WTC11 (cell line): ENCODE measurements around the gene FCRL5. TPM values are rescaled to one million over a fixed set of nuclear protein-coding genes. Genes with fewer than 3 reads are reported as not detected.
A peak's percentile ranks its signal among the peaks of the same experiment; 100 is the strongest.

ENCODE experiments used
- ATAC-seq: fragments of 200-7000 bp; cut with Tn5 transposase; 2 replicates; pipeline ENCODE4 v1.10.0; 2021; ENCODE audit warnings: mild to moderate bottlenecking, moderate library complexity
- CTCF ChIA-PET: fragments of 300-600 bp; sonication (Branson Sonifier 250); formaldehyde crosslinking; loops from one replicate; lab custom pipeline; 2021; ENCODE audit warnings: antibody characterized with exemption; lab: Charles Lee
- POLR2A ChIA-PET: fragments of 350-600 bp; sonication (Branson Sonifier 250); formaldehyde crosslinking; loops from one replicate; lab custom pipeline; 2021; ENCODE audit warnings: antibody characterized with exemption; lab: Charles Lee
- DNase-seq: peaks from one replicate; pipeline ENCODE4 v3.0.0; 2021; ENCODE audit warnings: low spot score
- H3K27ac Mint-ChIP-seq: 2 replicates; pipeline ENCODE4 v1.8.0; 2021; ENCODE audit warnings: mixed read lengths
- H3K27me3 Mint-ChIP-seq: 2 replicates; pipeline ENCODE4 v1.8.0; 2021; ENCODE audit warnings: low read depth, mild to moderate bottlenecking, moderate library complexity, mixed read lengths
- H3K36me3 Mint-ChIP-seq: 2 replicates; pipeline ENCODE4 v1.8.0; 2021; ENCODE audit warnings: mixed read lengths
- H3K4me1 Mint-ChIP-seq: 2 replicates; pipeline ENCODE4 v1.8.0; 2022; ENCODE audit warnings: mixed read lengths
- H3K4me3 Mint-ChIP-seq: 2 replicates; pipeline ENCODE4 v1.8.0; 2021; ENCODE audit warnings: mild to moderate bottlenecking, moderate library complexity, mixed read lengths
- H3K9me3 Mint-ChIP-seq: 2 replicates; pipeline ENCODE4 v1.8.0; 2021; ENCODE audit warnings: mixed read lengths
- AR ChIP-seq: fragments of 250-450 bp; sonication (Bioruptor Pico); IDR thresholded peaks from 2 replicates; pipeline ENCODE4 v1.9.0; 2021; ENCODE audit warnings: mild to moderate bottlenecking
- CBFB ChIP-seq: sonication (generic); formaldehyde crosslinking; IDR thresholded peaks from 2 replicates; pipeline ENCODE4 v1.8.1; 2022; ENCODE audit warnings: mild to moderate bottlenecking, low read depth, missing genetic modification reagents
- CREM ChIP-seq: sonication (generic); formaldehyde crosslinking; IDR thresholded peaks from 2 replicates; pipeline ENCODE4 v1.8.1; 2022; ENCODE audit warnings: mild to moderate bottlenecking, missing genetic modification reagents, moderate library complexity
- CTCF ChIP-seq: fragments of 200-600 bp; IDR thresholded peaks from 2 replicates; pipeline ENCODE4 v1.8.0; 2022; ENCODE audit warnings: antibody characterized with exemption
- E2F5 ChIP-seq: sonication (generic); formaldehyde crosslinking; IDR thresholded peaks from 2 replicates; pipeline ENCODE4 v1.8.1; 2022; ENCODE audit warnings: mild to moderate bottlenecking, moderate library complexity, missing genetic modification reagents
- FOXP1 ChIP-seq: sonication (generic); formaldehyde crosslinking; IDR thresholded peaks from 2 replicates; pipeline ENCODE4 v1.8.0; 2022; ENCODE audit warnings: missing genetic modification reagents, mild to moderate bottlenecking, moderate library complexity, borderline replicate concordance
- IRF2 ChIP-seq: sonication (generic); formaldehyde crosslinking; IDR thresholded peaks from 2 replicates; pipeline ENCODE4 v1.8.0; 2022; ENCODE audit warnings: low read depth, missing genetic modification reagents, borderline replicate concordance
- MXD4 ChIP-seq: fragments of 250-450 bp; sonication (Bioruptor Pico); IDR thresholded peaks from 2 replicates; pipeline ENCODE4 v1.8.0; 2021; ENCODE audit warnings: mild to moderate bottlenecking, moderate library complexity, borderline replicate concordance
- MYBL2 ChIP-seq: sonication (generic); formaldehyde crosslinking; IDR thresholded peaks from 2 replicates; pipeline ENCODE4 v1.8.1; 2023; ENCODE audit warnings: mild to moderate bottlenecking, moderate library complexity, missing genetic modification reagents
- NR1H2 ChIP-seq: sonication (generic); formaldehyde crosslinking; IDR thresholded peaks from 2 replicates; pipeline ENCODE4 v1.9.0; 2021; ENCODE audit warnings: mild to moderate bottlenecking, moderate library complexity, missing genetic modification reagents
- SMAD3 ChIP-seq: sonication (generic); formaldehyde crosslinking; IDR thresholded peaks from 2 replicates; pipeline ENCODE4 v1.8.0; 2022; ENCODE audit warnings: missing genetic modification reagents, mild to moderate bottlenecking, borderline replicate concordance
- SMAD4 ChIP-seq: sonication (generic); formaldehyde crosslinking; IDR thresholded peaks from 2 replicates; pipeline ENCODE4 v1.8.0; 2022; ENCODE audit warnings: mild to moderate bottlenecking, missing genetic modification reagents
- USF1 ChIP-seq: sonication (generic); formaldehyde crosslinking; IDR thresholded peaks from 2 replicates; pipeline ENCODE4 v1.8.0; 2022; ENCODE audit warnings: mild to moderate bottlenecking, missing genetic modification reagents
- ZBTB43 ChIP-seq: sonication (generic); formaldehyde crosslinking; IDR thresholded peaks from 2 replicates; pipeline ENCODE4 v1.8.1; 2023; ENCODE audit warnings: mild to moderate bottlenecking, missing genetic modification reagents
- ZNF121 ChIP-seq: sonication (generic); formaldehyde crosslinking; IDR thresholded peaks from 2 replicates; pipeline ENCODE4 v1.8.0; 2023; ENCODE audit warnings: missing genetic modification reagents
- ZNF232 ChIP-seq: sonication (generic); formaldehyde crosslinking; IDR thresholded peaks from 2 replicates; pipeline ENCODE4 v1.8.0; 2022; ENCODE audit warnings: mild to moderate bottlenecking, missing genetic modification reagents
- ZNF281 ChIP-seq: sonication (generic); formaldehyde crosslinking; IDR thresholded peaks from 2 replicates; pipeline ENCODE4 v1.8.0; 2023; ENCODE audit warnings: mild to moderate bottlenecking, missing genetic modification reagents
- total RNA-seq: library from RNA; stranded (reverse); gene quantifications from 3 replicates; pipeline ENCODE4 v1.2.3, GENCODE V29; 2021

Gene FCRL5
- total RNA-seq, 1 experiment from 2014 or later = 0.70 TPM

GRCh38 chr1:157505481-157506272 is 46.6 kb downstream of the FCRL5 start (continued):
- peak; percentile 47 for TF ChIP-seq CTCF
- TF ChIP-seq CBFB (CRISPR knock-in tag) = no peak
- TF ChIP-seq ZNF121 (CRISPR knock-in tag) = peak; percentile 95
- TF ChIP-seq USF1 = peak; percentile 27; the same call in 1 of the 2 replicates
- no peak for TF ChIP-seq ZNF232 (CRISPR knock-in tag)
- TF ChIP-seq CREM = no peak

- ATAC-seq = no peak
- no peak overlapping the region for H3K27ac Mint-ChIP-seq
- peaks cover 3% of the 10 kb centered on the region; the same call in 1 of the 2 replicates for H3K36me3 Mint-ChIP-seq
- peaks cover 5% of the 10 kb centered on the region for H3K9me3 Mint-ChIP-seq
- CTCF ChIA-PET = interaction anchor here (0.9 to 1.9 kb wide), 11 partner anchors 11 to 341 kb away, joined by 3 to 9 read pairs (median 6); no protein-coding TSS in a partner anchor
- H3K4me3 Mint-ChIP-seq = no peak overlapping the region
- no peak for TF ChIP-seq SMAD3
- TF ChIP-seq AR (CRISPR knock-in tag) = no peak
- TF ChIP-seq SMAD4 (CRISPR knock-in tag) = no peak
- TF ChIP-seq MXD4 (CRISPR knock-in tag) = no peak
- TF ChIP-seq NR1H2 (CRISPR knock-in tag) = no peak
- TF ChIP-seq IRF2 (CRISPR knock-in tag) = no peak
- TF ChIP-seq, all 79 proteins: peak for 0
- peaks cover 16% of the 10 kb centered on the region for H3K4me1 Mint-ChIP-seq
- DNase-seq = no peak
- H3K27me3 Mint-ChIP-seq = no peaks in the 10 kb centered on the region
- POLR2A ChIA-PET = no interaction called here
Observed at GRCh38 chr1:157504646-157505045, 47.7 kb downstream of the FCRL5 start.

- ChIA-PET POLR2A (no interaction called here), CTCF (interaction anchor here (0.7 to 1.0 kb wide), 2 partner anchors 13 to 80 kb away, joined by 3 read pairs; no protein-coding TSS in a partner anchor)
- no peak overlapping the region for H3K4me3 Mint-ChIP-seq
- DNase-seq (no peak), ATAC-seq (no peak)
- H3K4me1 Mint-ChIP-seq = peaks cover 14% of the 10 kb centered on the region
- peaks cover 5% of the 10 kb centered on the region; the same call in 1 of the 2 replicates for H3K9me3 Mint-ChIP-seq
- no peaks in the 10 kb centered on the region for H3K27me3 Mint-ChIP-seq
- peaks cover 3% of the 10 kb centered on the region; the same call in 1 of the 2 replicates for H3K36me3 Mint-ChIP-seq
- H3K27ac Mint-ChIP-seq = no peak overlapping the region
- no peak for TF ChIP-seq ZBTB43 (CRISPR knock-in tag)
- no peak for TF ChIP-seq E2F5 (CRISPR knock-in tag)
- TF ChIP-seq ZNF281 (CRISPR knock-in tag) = no peak
- TF ChIP-seq FOXP1 (CRISPR knock-in tag) = no peak
- no peak for TF ChIP-seq MYBL2 (CRISPR knock-in tag)
Observed at GRCh38 chr1:157499521-157499920, 52.8 kb downstream of the FCRL5 start.
